ENCODE data around the gene BLNK. TPM values are rescaled to one million over a fixed set of nuclear protein-coding genes. Genes with fewer than 3 reads are reported as not detected.

BLNK gene
- total RNA-seq, 1 donor = not detected

DNA sequence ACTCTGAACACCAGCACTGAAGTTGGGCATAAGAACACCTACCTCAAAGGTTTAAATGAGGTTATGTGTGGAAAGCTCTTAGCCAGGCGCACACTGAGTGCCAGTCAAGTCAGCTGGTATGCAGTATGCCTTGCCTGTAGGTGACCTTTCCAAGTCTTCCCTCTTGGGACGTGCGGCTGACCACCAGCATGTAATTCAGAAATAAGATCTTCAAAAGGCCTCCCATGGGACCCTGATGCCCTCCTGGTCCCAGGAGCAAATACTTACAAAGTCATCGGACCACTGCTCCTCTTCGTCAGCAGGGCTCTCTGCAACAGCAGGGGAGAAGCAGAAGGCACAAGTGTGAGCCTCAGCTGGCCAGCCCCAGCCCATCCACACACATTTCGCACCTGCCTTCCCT, 40.8 kb downstream of the BLNK start:
- H3K4me3 ChIP-seq (ENCODE audit: low read depth, low read length) = no peak overlapping the region
- TF ChIP-seq, protein P1, sequence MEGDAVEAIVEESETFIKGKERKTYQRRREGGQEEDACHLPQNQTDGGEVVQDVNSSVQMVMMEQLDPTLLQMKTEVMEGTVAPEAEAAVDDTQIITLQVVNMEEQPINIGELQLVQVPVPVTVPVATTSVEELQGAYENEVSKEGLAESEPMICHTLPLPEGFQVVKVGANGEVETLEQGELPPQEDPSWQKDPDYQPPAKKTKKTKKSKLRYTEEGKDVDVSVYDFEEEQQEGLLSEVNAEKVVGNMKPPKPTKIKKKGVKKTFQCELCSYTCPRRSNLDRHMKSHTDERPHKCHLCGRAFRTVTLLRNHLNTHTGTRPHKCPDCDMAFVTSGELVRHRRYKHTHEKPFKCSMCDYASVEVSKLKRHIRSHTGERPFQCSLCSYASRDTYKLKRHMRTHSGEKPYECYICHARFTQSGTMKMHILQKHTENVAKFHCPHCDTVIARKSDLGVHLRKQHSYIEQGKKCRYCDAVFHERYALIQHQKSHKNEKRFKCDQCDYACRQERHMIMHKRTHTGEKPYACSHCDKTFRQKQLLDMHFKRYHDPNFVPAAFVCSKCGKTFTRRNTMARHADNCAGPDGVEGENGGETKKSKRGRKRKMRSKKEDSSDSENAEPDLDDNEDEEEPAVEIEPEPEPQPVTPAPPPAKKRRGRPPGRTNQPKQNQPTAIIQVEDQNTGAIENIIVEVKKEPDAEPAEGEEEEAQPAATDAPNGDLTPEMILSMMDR (IDR thresholded peaks at IDR 0.05; ENCODE audit: insufficient read depth, low read length) = no peak
- DNase-seq (ENCODE audit: low read depth) = no peak

DNA sequence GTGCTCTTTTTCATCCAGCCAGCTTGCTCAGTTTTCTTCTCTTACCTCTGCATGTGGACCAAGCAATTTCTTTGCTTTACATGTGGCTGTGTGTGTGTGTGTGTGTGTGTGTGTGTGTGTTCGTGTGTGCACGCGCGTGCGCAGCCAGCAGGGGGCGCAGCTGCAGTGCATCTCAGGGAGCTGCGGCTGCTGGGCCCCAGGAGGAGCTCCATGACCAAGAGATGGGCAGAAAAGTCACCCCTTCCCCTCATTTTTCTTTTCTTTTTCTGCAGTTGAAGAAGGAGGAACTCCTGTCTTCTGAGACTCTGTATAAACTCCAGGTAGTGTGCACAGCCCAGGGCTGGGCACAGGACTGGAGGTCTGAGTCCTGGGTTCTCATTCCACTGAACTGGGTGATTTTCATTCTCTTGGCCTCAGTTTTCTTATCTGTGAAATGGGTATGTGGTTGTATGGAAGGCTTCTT, 41.8 kb downstream of the BLNK start:
- H3K4me3 ChIP-seq (ENCODE audit: low read depth, low read length) = no peak overlapping the region
- TF ChIP-seq, protein P1 (IDR thresholded peaks at IDR 0.05; ENCODE audit: insufficient read depth, low read length) = peak; percentile 73
- peak; percentile 57 for DNase-seq (ENCODE audit: low read depth)

GRCh38 chr10:96228408-96228994, 42.9 kb downstream of the BLNK start:
- no peak overlapping the region for H3K4me3 ChIP-seq (ENCODE audit: low read depth, low read length)

GRCh38 chr10:96227206-96227605, 44.2 kb downstream of the BLNK start:
- DNase-seq (ENCODE audit: low read depth) = no peak
- H3K4me3 ChIP-seq (ENCODE audit: low read depth, low read length) = no peak overlapping the region
- TF ChIP-seq, protein P1 (IDR thresholded peaks at IDR 0.05; ENCODE audit: insufficient read depth, low read length) = no peak

More at GRCh38 chr10:96228408-96228994, 42.9 kb downstream of the BLNK start:
- DNase-seq (ENCODE audit: low read depth) = no peak
- TF ChIP-seq, protein P1 (IDR thresholded peaks at IDR 0.05; ENCODE audit: insufficient read depth, low read length) = no peak

DNA sequence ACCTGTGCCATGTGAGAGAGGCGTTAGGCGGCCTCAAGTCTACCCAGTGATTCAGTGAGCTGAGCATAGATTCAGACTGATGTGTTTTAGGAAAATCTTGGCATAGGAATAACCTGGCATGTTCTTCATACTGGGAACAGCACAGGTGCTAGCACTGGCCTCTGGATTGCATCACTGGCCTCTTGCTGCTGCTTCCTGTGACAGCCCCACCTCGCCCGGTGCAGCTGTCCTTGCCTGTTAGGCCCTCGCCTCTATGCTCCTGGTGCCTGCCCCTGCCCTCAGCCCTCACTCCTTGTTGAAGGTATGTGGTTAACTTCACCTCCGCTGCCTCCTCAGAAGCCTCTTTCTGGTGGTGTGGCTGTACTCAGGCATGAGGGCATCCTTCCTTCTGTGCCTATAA, 46.2 kb downstream of the BLNK start:
- DNase-seq (ENCODE audit: low read depth) = no peak
- TF ChIP-seq, protein P1 (IDR thresholded peaks at IDR 0.05; ENCODE audit: insufficient read depth, low read length) = no peak
- H3K4me3 ChIP-seq (ENCODE audit: low read depth, low read length) = no peak overlapping the region

GRCh38 chr10:96222908-96223307, 48.5 kb downstream of the BLNK start:
- DNase-seq (ENCODE audit: low read depth) = no peak
- no peak overlapping the region for H3K4me3 ChIP-seq (ENCODE audit: low read depth, low read length)
- TF ChIP-seq, protein P1 (IDR thresholded peaks at IDR 0.05; ENCODE audit: insufficient read depth, low read length) = no peak

DNA sequence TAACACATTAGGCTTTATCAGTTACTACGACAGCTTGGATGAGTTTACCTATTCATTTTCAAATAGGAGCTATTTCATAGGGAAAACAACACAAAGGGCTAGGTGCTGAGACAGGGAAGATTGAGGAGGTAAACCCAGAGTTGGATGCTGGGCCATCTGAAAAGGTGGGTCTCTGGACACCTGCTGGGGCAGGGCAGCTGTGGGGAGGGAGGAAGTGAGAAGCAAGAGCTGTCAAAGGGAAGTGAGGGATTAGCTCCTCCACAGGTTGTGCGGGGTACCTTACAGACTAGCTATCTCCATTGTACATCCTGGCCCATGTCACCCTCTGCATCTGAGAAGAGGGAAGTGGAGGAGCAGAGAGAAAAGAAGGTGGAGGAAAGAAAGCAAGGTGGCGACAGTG, 48.9 kb downstream of the BLNK start:
- no peak for DNase-seq (ENCODE audit: low read depth)
- H3K4me3 ChIP-seq (ENCODE audit: low read depth, low read length) = no peak overlapping the region
- TF ChIP-seq, protein P1 (IDR thresholded peaks at IDR 0.05; ENCODE audit: insufficient read depth, low read length) = no peak

Measured in fibroblast of the aortic adventitia (primary cell).